Motor neuron (in vitro differentiated cells): ENCODE results near the gene BCL10. TPM values are rescaled to one million over a fixed set of nuclear protein-coding genes. Genes with fewer than 3 reads are reported as not detected.
A peak's percentile ranks its signal among the peaks of the same experiment; 100 is the strongest.

Experiments used
- ATAC-seq, 8 experiments: fragments of 200-7000 bp; cut with Tn5 transposase; replicated peaks in 6 of 8; 2 replicates each; pipeline ENCODE4 v1.8.0; 2021; ENCODE audit warnings: mild to moderate bottlenecking in 8 of 8, moderate library complexity in 8 of 8
- H3K27ac ChIP-seq, 2 donors: fragments of 250-450 bp; sonication (Bioruptor Pico); 2 replicates each; pipeline ENCODE4 v1.9.0; 2021; ENCODE audit warnings: antibody characterized with exemption in 2 of 2, mild to moderate bottlenecking in 2 of 2, moderate library complexity in 1 of 2
- H3K4me1 ChIP-seq, 2 donors: fragments of 250-450 bp; sonication (Bioruptor Pico); replicated peaks in 1 of 2; 2 replicates each; pipeline ENCODE4 v1.6.1; 2021; ENCODE audit warnings: antibody characterized with exemption in 2 of 2, mild to moderate bottlenecking in 2 of 2, moderate library complexity in 1 of 2
- H3K4me3 ChIP-seq, 5 donors: fragments of 250-450 bp; sonication (Bioruptor Pico); 2 replicates each; pipeline ENCODE4 v1.9.0; 2021; ENCODE audit warnings: antibody characterized with exemption in 5 of 5, mild to moderate bottlenecking in 5 of 5, moderate library complexity in 4 of 5
- WGBS, 10 experiments: fragments of 450-650 bp; shearing (Covaris generic); methylation state at CpG; one replicate each; pipeline ENCODE4 v1.0.0; 2022; 5-methylcytosine and 5-hydroxymethylcytosine counted together
- in situ Hi-C, 9 experiments: fragments of 400-800 bp; cut with MboI; loops; one replicate each; pipeline ENCODE4 v1.15.0; 2021; ENCODE audit warnings: low sequenced_read_pairs in 9 of 9, low pct_unique_long_range_greater_than_20kb in 2 of 9; ENCODE audit not compliant: unreplicated experiment in 9 of 9
- total RNA-seq, 8 experiments: library from RNA; unstranded; fragments of 300-600 nt; gene quantifications; 2 replicates each; pipeline versions ENCODE4 v1.2.3 to v1.2.4, GENCODE V29; 2022

The BCL10 gene
- total RNA-seq, 8 experiments from 2014 or later, result 22.5 to 30.7 (median 27.1) TPM

- no peak overlapping the region for H3K4me3 ChIP-seq
- whole genome bisulfite sequencing, 10 experiments, result 10 to 65% (median 50%) methylated on average over 1 to 5 of the region's 5 CpGs
- ATAC-seq, result peak in 1 of 8 experiments; percentile 16
- in situ Hi-C loops, result no loop called here
- peaks cover 0 to 5% of the 10 kb centered on the region in 2 donors for H3K4me1 ChIP-seq
- no peak overlapping the region for H3K27ac ChIP-seq
Measured at GRCh38 chr1:85225624-85226380, 50.6 kb downstream of the BCL10 start.

GRCh38 chr1:85224734-85225623, 51.5 kb downstream of the BCL10 start:
- no peak for ATAC-seq
- Histone ChIP-seq H3K27ac (no peak overlapping the region), H3K4me1 (peaks cover 0 to 5% of the 10 kb centered on the region in 2 donors), H3K4me3 (no peak overlapping the region)
- WGBS, 10 experiments, result 57 to 100% (median 87%) methylated on average over 1 to 3 of the region's 3 CpGs; no CpG with 5 or more reads in 1 of the 10 experiments
- in situ Hi-C loops, result no loop called here

GRCh38 chr1:85224295-85224694, 52.1 kb downstream of the BCL10 start:
- ATAC-seq, result no peak
- H3K4me1 ChIP-seq, result peaks cover 0 to 5% of the 10 kb centered on the region in 2 donors
- in situ Hi-C loops, result no loop called here
- H3K4me3 ChIP-seq, result no peak overlapping the region
- no peak overlapping the region for H3K27ac ChIP-seq

GRCh38 chr1:85223334-85223733, 53.1 kb downstream of the BCL10 start:
- no peak overlapping the region for H3K4me3 ChIP-seq
- in situ Hi-C loops, result no loop called here
- ATAC-seq, result no peak
- H3K4me1 ChIP-seq, result peaks cover 0 to 5% of the 10 kb centered on the region in 2 donors
- no peak overlapping the region for H3K27ac ChIP-seq
- 36 to 100% (median 76%) methylated on average over 1 to 5 of the region's 5 CpGs for WGBS, 10 experiments

- 17 to 78% (median 58%) methylated on average over 1 to 7 of the region's 7 CpGs for WGBS, 10 experiments
- in situ Hi-C loops, result no loop called here
- peak in 4 of 8 experiments; percentile 16 to 87 (median 68) for ATAC-seq
Measured at GRCh38 chr1:85220756-85221201, 55.7 kb downstream of the BCL10 start.

GRCh38 chr1:85219853-85220610, 56.4 kb downstream of the BCL10 start:
- in situ Hi-C loops, result no loop called here
- 17 to 100% (median 70%) methylated on average over 1 to 2 of the region's 2 CpGs for WGBS, 10 experiments
- Histone ChIP-seq H3K4me1 (peaks cover 0 to under 1% of the 10 kb centered on the region in 2 donors), H3K4me3 (no peak overlapping the region), H3K27ac (no peak overlapping the region)
- ATAC-seq, result no peak

More at GRCh38 chr1:85220756-85221201, 55.7 kb downstream of the BCL10 start:
- no peak overlapping the region for H3K27ac ChIP-seq
- H3K4me1 ChIP-seq, result peaks cover 0 to 5% of the 10 kb centered on the region in 2 donors
- no peak overlapping the region for H3K4me3 ChIP-seq

- H3K27ac ChIP-seq, result no peak overlapping the region
- no peaks in the 10 kb centered on the region for H3K4me1 ChIP-seq
- ATAC-seq, result no peak
- no peak overlapping the region for H3K4me3 ChIP-seq
- in situ Hi-C loops, result no loop called here
Measured at GRCh38 chr1:85216697-85217096, 59.7 kb downstream of the BCL10 start.

Other genes starting within 250 kb of the BCL10 start
- 10 to 100 TPM in 2 of 8 experiments, 1 to 10 TPM in 2, under 1 TPM in 4; 0.05 to 17.2 (median 1.1) TPM for gene MCOLN3, start 228.1 kb downstream of the BCL10 start, total RNA-seq
- gene SYDE2, start 75.6 kb downstream of the BCL10 start, total RNA-seq, result 10 to 100 TPM in 6 of 8 experiments, 1 to 10 TPM in 2; 2.7 to 18.3 (median 10.8) TPM
- gene C1orf52, start 17.0 kb downstream of the BCL10 start, total RNA-seq, result 10 to 100 TPM; 33.8 to 95.3 (median 59.4) TPM
- gene DDAH1, start 188.5 kb upstream of the BCL10 start, total RNA-seq, result 10 to 100 TPM in 6 of 8 experiments, 1 to 10 TPM in 2; 4.4 to 75.0 (median 20.0) TPM